Endothelial cell of umbilical vein (primary cell): ENCODE results near the gene STAT5B. TPM values are rescaled to one million over a fixed set of nuclear protein-coding genes. Genes with fewer than 3 reads are reported as not detected.

Source experiments
- BruUV-seq: library from RNA; stranded (reverse); fragments of 400-500 nt; replicated peaks from 2 replicates; lab custom pipeline; 2021; lab: Mats Ljungman, UMichigan
- CTCF ChIA-PET: fragments of 300-600, 350-600 bp; sonication (Branson Sonifier 250); formaldehyde crosslinking; loops from one replicate; lab custom pipeline; 2021; ENCODE audit warnings: antibody characterized with exemption, inconsistent platforms; lab: Charles Lee
- POLR2A ChIA-PET: fragments of 300-600, 350-600 bp; sonication (Branson Sonifier 250); formaldehyde crosslinking; loops from one replicate; lab custom pipeline; 2021; ENCODE audit warnings: antibody characterized with exemption, inconsistent platforms; lab: Charles Lee
- DNase-seq: peaks from one replicate; pipeline ENCODE4 v3.0.0-alpha.2; 2011; ENCODE audit warnings: low read depth, low spot score
- FAIRE-seq: peaks from 2 replicates; lab custom pipeline; 2011; peaks lifted over from hg19 to GRCh38; lab: Jason Lieb, UNC
- H2AFZ ChIP-seq: 2 replicates; pipeline ENCODE4 v1.6.0; 2012; ENCODE audit warnings: low read depth, low read length, control low read depth, inconsistent platforms
- H3K27ac ChIP-seq: 2 replicates; pipeline ENCODE4 v1.5.1; 2011; ENCODE audit warnings: low read depth, mild to moderate bottlenecking, control low read depth, low read length, moderate library complexity; ENCODE audit not compliant: insufficient read depth
- H3K27me3 ChIP-seq, 2 experiments: 2 replicates each; pipeline versions ENCODE4 v1.6.0 to v1.6.1; 2011; ENCODE audit warnings: low read length in 2 of 2, mixed read lengths in 1 of 2; ENCODE audit not compliant: control insufficient read depth in 2 of 2, insufficient read depth in 2 of 2
- H3K36me3 ChIP-seq, 2 experiments: 2 replicates in 1 of 2; 3 replicates in 1 of 2; pipeline ENCODE4 v1.5.1; 2011; ENCODE audit warnings: low read length in 2 of 2, mild to moderate bottlenecking in 1 of 2, moderate library complexity in 1 of 2; ENCODE audit not compliant: control insufficient read depth in 2 of 2, insufficient read depth in 2 of 2; ENCODE audit errors: extremely low read depth in 1 of 2
- H3K4me1 ChIP-seq: 3 replicates; pipeline ENCODE4 v1.5.1; 2011; ENCODE audit warnings: mild to moderate bottlenecking, low read length; ENCODE audit not compliant: control insufficient read depth, insufficient read depth; ENCODE audit errors: extremely low read depth
- H3K4me2 ChIP-seq: 2 replicates; pipeline ENCODE4 v1.6.1; 2011; ENCODE audit warnings: low read length, control low read depth, mixed read lengths; ENCODE audit not compliant: insufficient read depth
- H3K4me3 ChIP-seq, 3 experiments: fragments of 200-600 bp in 1 of 3; sonication (generic), shearing (Covaris generic) in 1 of 3; replicated peaks in 1 of 3; 2 replicates each; pipeline ENCODE4 v1.5.1; 2011 to 2016; ENCODE audit warnings: control low read depth in 3 of 3, low read length in 3 of 3, mild to moderate bottlenecking in 2 of 3, inconsistent platforms in 1 of 3, low read depth in 1 of 3, moderate library complexity in 1 of 3; ENCODE audit not compliant: insufficient read depth in 1 of 3
- H3K79me2 ChIP-seq: 2 replicates; pipeline ENCODE4 v1.6.0; 2012; ENCODE audit warnings: low read length, inconsistent platforms; ENCODE audit not compliant: control insufficient read depth, insufficient read depth
- H3K9ac ChIP-seq: replicated peaks from 2 replicates; pipeline ENCODE3; 2011; ENCODE audit warnings: low read length, control low read depth; ENCODE audit not compliant: insufficient read depth; ENCODE audit errors: extremely low read depth
- H3K9me1 ChIP-seq: replicated peaks from 3 replicates; pipeline ENCODE4 v1.6.0; 2011; ENCODE audit warnings: mild to moderate bottlenecking, low read length; ENCODE audit not compliant: control insufficient read depth, insufficient read depth; ENCODE audit errors: extremely low read depth
- H3K9me3 ChIP-seq: replicated peaks from 2 replicates; pipeline ENCODE4 v1.5.1; 2012; ENCODE audit warnings: low read length, inconsistent platforms; ENCODE audit not compliant: control insufficient read depth, insufficient read depth
- H4K20me1 ChIP-seq: replicated peaks from 2 replicates; pipeline ENCODE3; 2011; ENCODE audit warnings: mild to moderate bottlenecking, low read length; ENCODE audit not compliant: control insufficient read depth, insufficient read depth; ENCODE audit errors: extremely low read depth
- CTCF ChIP-seq, 2 donors: IDR thresholded peaks; 1 replicate in 1 of 2; 2 replicates in 1 of 2; pipeline ENCODE4 v1.5.1; 2011; ENCODE audit warnings: low read length in 2 of 2, mild to moderate bottlenecking in 2 of 2, moderate library complexity in 2 of 2, control low read depth in 1 of 2, inconsistent platforms in 1 of 2, low read depth in 1 of 2; ENCODE audit not compliant: insufficient read depth in 1 of 2; ENCODE audit errors: extremely low read depth in 1 of 2
- FOS ChIP-seq: IDR thresholded peaks from 2 replicates; pipeline ENCODE4 v1.6.1; 2011; ENCODE audit warnings: mild to moderate bottlenecking, low read length, moderate library complexity, borderline replicate concordance; ENCODE audit not compliant: insufficient read depth
- GATA2 ChIP-seq: IDR thresholded peaks from 2 replicates; pipeline ENCODE4 v1.7.0; 2011; ENCODE audit warnings: low read depth, mild to moderate bottlenecking, moderate library complexity, mixed read lengths, low read length; ENCODE audit not compliant: insufficient read length, insufficient read depth
- JUN ChIP-seq: IDR thresholded peaks from 2 replicates; pipeline ENCODE4 v1.6.1; 2011; ENCODE audit warnings: borderline replicate concordance, low read depth; ENCODE audit not compliant: insufficient read length, insufficient read depth
- MAX ChIP-seq: IDR thresholded peaks from 2 replicates; pipeline ENCODE4 v1.6.1; 2011; ENCODE audit not compliant: insufficient read depth, insufficient read length
- MYC ChIP-seq: IDR thresholded peaks from one replicate; pipeline ENCODE4 v1.6.1; 2011; ENCODE audit warnings: mild to moderate bottlenecking, low read depth, low read length
- POLR2A ChIP-seq: IDR thresholded peaks from 2 replicates; pipeline ENCODE4 v1.6.1; 2012; ENCODE audit warnings: low read depth, mild to moderate bottlenecking, control low read depth, low read length
- POLR2AphosphoS5 ChIP-seq: IDR thresholded peaks from 2 replicates; pipeline ENCODE4 v1.6.1; 2012; ENCODE audit warnings: low read depth, mild to moderate bottlenecking, control low read depth, low read length, moderate library complexity; ENCODE audit not compliant: insufficient read depth
- dilution Hi-C: fragments of 300-500 bp; cut with MboI; formaldehyde crosslinking; loops from one replicate; pipeline ENCODE4 v1.15.0; 2019; ENCODE audit warnings: low sequenced_read_pairs; ENCODE audit not compliant: extremely low pct_ligation_motif_present
- intact Hi-C: fragments of 100-400 bp; cut with micrococcal nuclease; formaldehyde crosslinking; loops from one replicate; pipeline ENCODE4 v1.10.0; 2022
- polyA plus RNA-seq, 4 experiments: library from polyadenylated mRNA; depleted of rRNA in 3 of 4; stranded (reverse) in 3 of 4; unstranded in 1 of 4; fragments of >200 nt; gene quantifications; 2 replicates each; pipeline versions ENCODE4 v1.2.1 to v1.2.3, GENCODE V29; 2011 to 2012; ENCODE audit warnings: missing spikeins in 1 of 4
- total RNA-seq: library from RNA; stranded (reverse); gene quantifications from 2 replicates; pipeline ENCODE4 v1.2.3, GENCODE V29; 2021

STAT5B gene
- total and polyA plus RNA-seq, 2 donors (not counting 3 experiments of a cell fraction or from before 2014, with no cell fraction given): 43.3 to 53.7 TPM

GRCh38 chr17:42308446-42308845 lies 32.3 kb upstream of the STAT5B start:
- FAIRE-seq: no peak
- BruUV-seq: no TSS peak
- H3K4me3 ChIP-seq: no peak overlapping the region

GRCh38 chr17:42307362-42307927 lies 31.3 kb upstream of the STAT5B start:
- Histone ChIP-seq H3K4me1 (no peaks in the 10 kb centered on the region), H3K9me1 (no peaks in the 10 kb centered on the region), H2AFZ (no peak overlapping the region), H3K79me2 (no peaks in the 10 kb centered on the region), H3K9me3 (no peaks in the 10 kb centered on the region), H3K4me2 (no peak overlapping the region), H4K20me1 (no peaks in the 10 kb centered on the region), H3K36me3 (peaks cover 0 to 9% of the 10 kb centered on the region in 2 experiments), H3K27me3 (no peaks in the 10 kb centered on the region), H3K27ac (no peak overlapping the region), H3K4me3 (no peak overlapping the region), H3K9ac (no peak overlapping the region)
- FAIRE-seq (no peak), DNase-seq (no peak)
- dilution Hi-C loops: no loop called here
- CTCF ChIA-PET: interaction anchor here (0.8 to 1.5 kb wide), 2 partner anchors 85 to 98 kb away, joined by 3 to 4 read pairs; no protein-coding TSS in a partner anchor
- no TSS peak for BruUV-seq
- intact Hi-C loops: no loop called here
- TF ChIP-seq POLR2AphosphoS5: no peak
- TF ChIP-seq POLR2A: no peak
- TF ChIP-seq GATA2: no peak
- TF ChIP-seq MAX: no peak
- TF ChIP-seq FOS: no peak
- TF ChIP-seq CTCF (IDR thresholded peaks at IDR 0.05; ENCODE audit: extremely low read depth in 1 of 2, insufficient read depth in 1 of 2, low read depth in 1 of 2, low read length in 2 of 2): no peak
- TF ChIP-seq JUN: no peak
- no peak for TF ChIP-seq MYC
- POLR2A ChIA-PET: no interaction called here

More at GRCh38 chr17:42308446-42308845, 32.3 kb upstream of the STAT5B start:
- no peaks in the 10 kb centered on the region for H3K27me3 ChIP-seq
- TF ChIP-seq POLR2AphosphoS5 (no peak), POLR2A (no peak), MAX (no peak)
- ChIA-PET POLR2A (no interaction called here), CTCF (interaction anchor here (1.5 to 1.8 kb wide), 3 partner anchors 43 to 210 kb away, joined by 3 to 6 read pairs (median 4); no protein-coding TSS in a partner anchor)
- no peak overlapping the region for H3K9ac ChIP-seq
- peaks cover 2 to 9% of the 10 kb centered on the region in 2 experiments for H3K36me3 ChIP-seq
- H3K9me1 ChIP-seq: no peaks in the 10 kb centered on the region
- H3K27ac ChIP-seq: no peak overlapping the region
- no peaks in the 10 kb centered on the region for H3K79me2 ChIP-seq
- H2AFZ ChIP-seq: no peak overlapping the region
- no peak for DNase-seq
- no peaks in the 10 kb centered on the region for H4K20me1 ChIP-seq
- no peak overlapping the region for H3K4me2 ChIP-seq
- H3K9me3 ChIP-seq: no peaks in the 10 kb centered on the region
- peaks cover 7% of the 10 kb centered on the region for H3K4me1 ChIP-seq
- intact Hi-C loops: no loop called here
- dilution Hi-C loops: no loop called here
